Epithelial cell of proximal tubule (primary cell): ENCODE measurements around the gene MAP3K2. TPM values are rescaled to one million over a fixed set of nuclear protein-coding genes. Genes with fewer than 3 reads are reported as not detected.

Source experiments
- DNase-seq: peaks from one replicate; pipeline ENCODE4 v3.0.0-alpha.2; 2011; ENCODE audit warnings: low read depth
- H3K4me3 ChIP-seq: 2 replicates; pipeline ENCODE4 v1.5.1; 2011; ENCODE audit warnings: low read depth, mild to moderate bottlenecking, low read length
- total RNA-seq: library from RNA; depleted of rRNA; stranded (reverse); fragments of >200 nt; gene quantifications from 2 replicates; pipeline ENCODE4 v1.2.3, GENCODE V29; 2015
- TF ChIP-seq, protein P1 (sequence below): conservative IDR thresholded peaks from 2 replicates; pipeline ENCODE4 v1.5.1; 2012; ENCODE audit warnings: low read depth, mild to moderate bottlenecking, low read length

Gene MAP3K2
- total RNA-seq, 1 donor from 2014 or later, result 22.4 TPM

DNA sequence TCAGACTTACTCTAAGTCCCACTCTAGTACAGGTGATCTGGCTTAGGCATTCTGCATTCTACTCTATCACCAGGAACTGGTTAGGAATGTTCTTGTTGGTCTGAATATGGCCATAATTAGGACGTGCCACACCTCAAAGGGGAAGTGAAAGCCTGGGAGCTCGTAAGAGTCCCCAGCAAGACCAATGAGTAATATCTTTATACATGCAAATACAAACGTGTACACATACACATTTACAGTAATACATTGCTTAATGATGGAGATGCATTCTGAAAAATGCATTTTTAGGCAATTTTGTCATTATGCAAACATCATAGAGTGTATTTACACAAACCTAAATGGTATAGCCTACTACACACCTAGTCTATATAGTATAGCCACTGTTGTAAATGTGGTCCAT lies 74.4 kb downstream of the MAP3K2 start:
- TF ChIP-seq, protein P1, sequence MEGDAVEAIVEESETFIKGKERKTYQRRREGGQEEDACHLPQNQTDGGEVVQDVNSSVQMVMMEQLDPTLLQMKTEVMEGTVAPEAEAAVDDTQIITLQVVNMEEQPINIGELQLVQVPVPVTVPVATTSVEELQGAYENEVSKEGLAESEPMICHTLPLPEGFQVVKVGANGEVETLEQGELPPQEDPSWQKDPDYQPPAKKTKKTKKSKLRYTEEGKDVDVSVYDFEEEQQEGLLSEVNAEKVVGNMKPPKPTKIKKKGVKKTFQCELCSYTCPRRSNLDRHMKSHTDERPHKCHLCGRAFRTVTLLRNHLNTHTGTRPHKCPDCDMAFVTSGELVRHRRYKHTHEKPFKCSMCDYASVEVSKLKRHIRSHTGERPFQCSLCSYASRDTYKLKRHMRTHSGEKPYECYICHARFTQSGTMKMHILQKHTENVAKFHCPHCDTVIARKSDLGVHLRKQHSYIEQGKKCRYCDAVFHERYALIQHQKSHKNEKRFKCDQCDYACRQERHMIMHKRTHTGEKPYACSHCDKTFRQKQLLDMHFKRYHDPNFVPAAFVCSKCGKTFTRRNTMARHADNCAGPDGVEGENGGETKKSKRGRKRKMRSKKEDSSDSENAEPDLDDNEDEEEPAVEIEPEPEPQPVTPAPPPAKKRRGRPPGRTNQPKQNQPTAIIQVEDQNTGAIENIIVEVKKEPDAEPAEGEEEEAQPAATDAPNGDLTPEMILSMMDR, result no peak

DNA sequence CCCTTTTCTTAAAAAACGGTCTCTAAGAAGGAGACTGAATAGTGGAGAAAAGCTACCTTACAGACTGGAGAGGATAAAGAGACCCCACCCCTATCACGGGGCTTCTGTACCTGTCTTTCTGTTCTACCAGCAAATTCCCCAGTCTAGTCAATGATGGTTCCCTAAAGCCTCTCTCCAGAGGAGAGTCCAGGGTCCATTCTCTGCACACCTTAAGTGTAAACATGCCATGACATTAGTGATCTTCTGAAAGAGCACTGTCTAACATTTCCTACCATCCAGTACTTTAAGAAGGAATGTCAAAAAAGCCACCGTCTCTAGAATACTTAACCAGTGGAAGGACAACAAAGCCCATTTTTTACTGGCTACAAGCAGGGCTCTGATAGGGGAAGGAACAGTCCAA lies 76.8 kb downstream of the MAP3K2 start:
- TF ChIP-seq, protein P1, result no peak
- DNase-seq, result no peak

More for the DNA sequence above, 74.4 kb downstream of the MAP3K2 start:
- no peak overlapping the region for H3K4me3 ChIP-seq
- DNase-seq, result no peak

DNA sequence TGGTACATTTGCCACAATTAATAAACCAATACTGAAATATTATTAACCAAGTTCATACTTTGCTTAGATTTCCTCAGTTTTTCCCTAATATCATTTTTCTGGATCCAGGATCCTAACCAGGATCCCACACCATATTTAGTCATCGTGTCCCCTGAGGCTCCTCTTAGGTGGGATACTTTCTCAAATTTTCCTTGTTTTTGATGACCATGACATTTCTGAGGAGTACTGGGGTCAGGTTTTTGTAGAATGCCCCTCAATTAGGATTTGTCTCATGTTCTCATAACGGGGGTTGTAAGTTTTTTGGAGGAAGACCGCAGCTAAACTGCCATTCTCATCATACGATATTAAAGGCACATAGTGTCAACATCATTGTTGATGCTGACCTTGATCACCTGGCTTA lies 78.3 kb downstream of the MAP3K2 start:
- TF ChIP-seq, protein P1, result no peak
- DNase-seq, result no peak
- H3K4me3 ChIP-seq, result no peak overlapping the region

More for the DNA sequence above, 76.8 kb downstream of the MAP3K2 start:
- no peak overlapping the region for H3K4me3 ChIP-seq

DNA sequence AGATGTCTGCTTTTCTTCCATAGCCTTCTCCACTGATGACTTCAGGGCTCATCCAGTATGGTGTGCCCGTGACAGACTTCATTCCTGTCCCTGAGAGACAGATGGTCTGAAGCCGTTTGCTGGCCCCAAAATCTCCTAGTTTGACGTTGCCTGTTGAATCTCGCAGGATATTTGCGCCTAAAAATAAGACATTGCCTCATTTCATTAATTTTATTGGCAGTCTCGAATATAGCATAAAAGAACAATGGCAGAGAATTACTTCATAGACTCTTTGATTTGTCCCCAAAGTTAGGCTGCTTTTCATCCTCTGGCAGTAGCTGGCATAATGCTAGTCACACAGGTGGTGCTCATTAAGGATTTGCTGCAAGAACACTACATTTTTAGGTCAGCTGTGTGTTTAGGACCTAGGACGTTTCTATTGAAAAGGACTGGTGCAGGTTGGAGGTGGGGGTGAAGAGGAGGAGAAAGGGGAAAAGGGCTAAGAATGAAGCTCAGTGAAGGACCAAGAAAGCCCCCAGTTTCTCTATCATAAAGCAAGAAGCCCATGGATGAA lies 79.1 kb downstream of the MAP3K2 start:
- TF ChIP-seq, protein P1, result no peak
- no peak for DNase-seq
- no peak overlapping the region for H3K4me3 ChIP-seq

DNA sequence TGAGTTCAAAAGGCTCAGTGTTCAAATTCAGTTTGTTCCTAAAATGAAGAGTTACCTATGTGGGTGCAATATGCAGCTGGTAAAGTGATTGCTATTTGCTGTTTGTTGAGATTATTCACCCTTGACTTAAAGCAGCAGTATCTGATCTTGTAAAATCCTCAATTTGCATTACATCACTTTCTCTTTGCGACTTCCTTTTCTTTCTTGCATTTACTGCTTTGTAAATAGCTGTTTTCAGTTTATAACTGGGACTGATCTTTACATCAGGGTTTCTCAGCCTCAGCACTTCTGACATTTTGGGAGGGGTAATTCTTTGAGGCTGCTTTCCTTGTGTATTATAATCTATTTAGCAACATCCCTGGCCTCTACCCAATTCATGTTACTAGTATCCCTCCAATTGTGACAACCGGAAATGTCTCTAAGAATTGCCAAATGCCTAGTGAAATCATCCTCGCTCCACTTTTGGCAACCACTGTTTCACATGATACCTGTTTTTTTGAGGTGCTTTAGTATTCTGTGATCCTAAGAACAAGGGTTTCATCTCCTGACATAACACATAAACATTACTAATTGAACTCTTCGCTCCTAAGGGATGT lies 81.7 kb downstream of the MAP3K2 start:
- H3K4me3 ChIP-seq, result no peak overlapping the region
- no peak for DNase-seq
- TF ChIP-seq, protein P1, result no peak

DNA sequence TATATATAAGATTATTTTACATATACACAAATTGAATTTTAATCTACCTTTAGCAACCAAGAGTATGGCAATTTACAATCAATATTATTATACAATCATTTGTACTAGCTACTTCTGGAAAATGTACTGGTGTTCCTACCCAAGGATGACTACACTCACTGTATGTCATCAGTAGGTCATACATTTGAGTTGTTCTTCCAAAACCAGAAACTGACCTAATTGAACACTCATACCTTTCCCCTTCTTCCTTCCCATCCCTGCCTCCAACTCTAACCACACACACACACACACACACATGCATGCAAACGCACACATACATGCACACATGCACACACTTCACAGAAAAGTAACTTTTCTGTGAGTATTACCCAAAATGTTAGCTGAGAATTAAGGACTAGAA lies 85.6 kb downstream of the MAP3K2 start:
- DNase-seq, result no peak
- TF ChIP-seq, protein P1, result no peak
- H3K4me3 ChIP-seq, result no peak overlapping the region
